OCI-LY3 (cell line): ENCODE measurements around the gene EPX.

Experiments used
- CTCF ChIP-seq: fragments of 200-600, 300-600 bp; sonication (generic); IDR thresholded peaks from 2 replicates; pipeline ENCODE4 v1.5.1; 2014; ENCODE audit warnings: antibody characterized with exemption, low read length, low read depth
- EZH2phosphoT487 ChIP-seq: fragments of 200-600 bp; shearing (Covaris generic); IDR thresholded peaks from 2 replicates; pipeline ENCODE4 v1.6.1; 2018; ENCODE audit warnings: antibody characterized with exemption, mixed run types, low read depth

GRCh38 chr17:58244963-58245362, 52.4 kb downstream of the EPX start:
- TF ChIP-seq CTCF (no peak), EZH2phosphoT487 (no peak)
